NCI-H345 (cell line): ENCODE results near the gene SLC8A1.

Experiments used
- DNase-seq: peaks from one replicate; lab custom pipeline; 2025; lab: John Stamatoyannopoulos, UW

The SLC8A1 gene

DNA sequence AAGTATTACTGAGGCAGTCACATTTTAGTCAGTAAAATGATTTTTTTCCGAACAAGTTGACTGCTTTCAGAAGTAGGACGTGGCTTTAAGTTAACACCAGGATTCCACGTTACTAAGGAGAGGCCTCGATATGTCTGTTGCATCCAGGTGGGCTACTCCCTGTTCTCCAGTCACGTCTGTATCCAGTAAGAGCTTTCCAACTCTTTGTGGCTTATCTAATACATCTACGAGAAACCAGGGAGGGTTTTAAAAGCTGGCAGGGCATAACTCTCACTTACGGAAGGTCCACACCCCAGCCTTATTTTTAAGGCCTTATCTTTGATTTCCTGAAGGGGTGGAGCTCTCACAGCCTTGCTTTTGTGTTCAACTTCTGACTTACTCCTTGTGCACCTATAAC, 99.2 kb downstream of the SLC8A1 start:
- no peak for DNase-seq

DNA sequence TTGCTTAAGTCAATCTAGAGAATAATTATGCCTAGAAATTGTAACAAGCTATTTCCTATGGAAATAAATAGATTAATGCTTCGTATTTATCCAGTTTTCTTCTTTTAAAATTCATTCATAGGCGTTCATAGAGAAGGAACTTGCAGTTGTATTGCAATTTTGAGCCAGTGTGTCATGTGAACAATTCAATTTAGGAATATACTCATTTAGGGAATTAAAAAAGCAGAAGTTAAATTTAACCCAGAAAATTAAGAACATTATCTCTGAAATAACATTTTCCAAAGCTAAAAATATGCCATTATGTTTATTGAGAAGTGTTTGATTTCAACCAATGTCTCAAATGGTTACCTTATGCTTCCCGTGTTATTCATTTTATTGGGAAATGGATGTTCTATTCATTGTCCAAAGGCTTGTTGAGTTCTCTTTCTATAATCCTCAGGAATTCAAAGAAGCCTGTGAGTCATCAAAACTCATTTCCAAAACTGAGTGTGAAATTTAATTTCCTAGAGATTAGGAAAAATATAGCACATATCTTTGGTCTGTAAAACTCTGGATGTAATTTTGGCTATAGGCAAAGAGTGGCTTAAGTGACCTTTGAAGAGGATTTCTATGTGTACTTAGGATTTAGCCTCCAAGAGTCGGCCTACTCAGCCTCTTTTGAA, 99.7 kb downstream of the SLC8A1 start:
- no peak for DNase-seq

GRCh38 chr2:40348665-40349064, 103.2 kb downstream of the SLC8A1 start:
- DNase-seq: no peak

- no peak for DNase-seq
These were observed 103.9 kb downstream of the SLC8A1 start for GRCh38 chr2:40348038-40348437.

- no peak for DNase-seq
These were observed 105.1 kb downstream of the SLC8A1 start for GRCh38 chr2:40346535-40347354.

DNA sequence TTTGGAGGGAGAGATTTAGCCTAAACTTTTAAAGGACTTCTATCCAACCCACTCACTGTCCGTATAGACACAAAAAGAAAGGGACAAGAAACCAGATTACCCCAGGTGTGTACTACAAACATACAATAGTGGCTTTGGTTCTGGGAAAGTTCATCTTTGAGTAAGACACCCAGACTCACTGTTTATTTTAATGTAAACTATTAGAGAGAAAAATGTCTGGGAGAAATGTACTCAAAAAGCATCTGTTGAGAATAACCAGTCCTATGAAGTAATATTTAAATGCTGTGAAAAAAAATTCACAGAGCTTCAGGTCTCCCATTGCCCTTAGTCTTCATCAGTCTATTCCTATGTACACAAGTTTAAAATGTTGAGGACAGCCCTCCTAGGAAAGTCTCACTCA, 107.5 kb downstream of the SLC8A1 start:
- no peak for DNase-seq

DNA sequence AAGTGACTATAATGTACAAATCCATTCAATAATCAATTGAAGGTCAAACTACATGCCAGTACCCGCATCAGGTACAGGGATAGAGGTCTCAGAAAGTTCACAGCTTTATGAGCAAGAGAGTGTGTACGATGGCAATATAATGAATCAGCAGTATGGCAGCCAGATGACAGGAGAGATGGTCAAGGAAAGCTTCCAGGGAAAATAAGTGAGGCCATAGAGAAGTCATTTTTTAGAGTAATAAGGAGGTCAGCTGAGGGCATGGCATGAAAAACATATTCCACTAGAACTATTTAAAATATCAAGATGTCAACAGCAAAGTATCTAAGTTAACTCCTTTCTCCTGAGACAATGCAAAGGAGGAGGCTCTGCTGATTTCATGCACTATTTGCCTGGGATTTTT, 108.0 kb downstream of the SLC8A1 start:
- DNase-seq: no peak

GRCh38 chr2:40341198-40341597, 110.7 kb downstream of the SLC8A1 start:
- DNase-seq: no peak

DNA sequence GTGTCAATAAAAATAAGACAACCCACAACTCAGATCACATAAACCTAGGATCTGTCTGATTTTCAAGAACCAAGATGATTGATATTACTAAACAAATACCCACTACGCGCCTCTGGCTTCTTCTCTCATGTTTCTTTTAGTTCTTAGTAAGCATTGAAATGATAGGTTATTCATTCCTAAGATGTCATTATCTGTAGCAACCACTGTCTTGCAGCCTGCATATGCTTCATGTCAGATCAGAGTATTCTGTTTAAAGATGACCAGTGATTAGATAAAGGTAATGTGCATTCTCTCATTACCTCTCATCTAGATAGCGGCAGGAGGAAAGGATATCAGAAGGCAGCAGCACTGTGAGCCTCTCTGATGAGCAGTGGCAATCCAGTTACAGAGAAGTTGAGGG, 112.9 kb downstream of the SLC8A1 start:
- no peak for DNase-seq

GRCh38 chr2:40332191-40332826, 119.6 kb downstream of the SLC8A1 start:
- no peak for DNase-seq

DNA sequence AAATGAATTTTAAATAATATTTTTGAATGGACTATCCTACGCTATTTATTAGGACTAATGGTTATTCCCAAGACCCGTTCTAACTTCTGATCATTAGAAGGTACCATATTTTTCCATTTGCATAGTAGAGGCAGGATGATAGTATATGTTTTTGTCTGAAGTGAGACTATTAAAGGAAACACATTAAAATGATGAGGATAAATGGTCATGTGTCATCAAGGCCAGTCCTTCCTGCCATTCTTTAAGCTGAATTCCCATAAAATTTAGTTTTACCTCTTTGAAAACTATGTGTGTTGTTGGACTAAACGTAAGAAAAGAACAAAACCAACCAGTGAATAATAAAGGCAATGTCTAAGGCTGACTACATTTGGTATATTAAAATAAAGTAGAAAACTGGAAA, 121.8 kb downstream of the SLC8A1 start:
- no peak for DNase-seq

DNA sequence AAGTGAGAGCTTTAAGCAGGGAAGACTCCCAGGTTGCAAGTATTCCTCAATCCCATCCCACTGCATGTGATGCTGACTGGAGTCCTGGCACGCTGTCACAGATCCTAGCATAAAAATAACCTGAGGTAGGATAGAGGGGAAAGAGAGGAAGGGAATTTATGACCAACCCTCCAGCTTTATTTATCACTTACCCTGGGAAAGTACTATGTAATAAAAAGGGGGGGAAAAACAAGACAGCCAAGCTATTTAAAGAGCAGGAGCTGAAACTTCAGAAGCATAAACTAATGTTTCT, 122.2 kb downstream of the SLC8A1 start:
- no peak for DNase-seq

- no peak for DNase-seq
These were observed 126.8 kb downstream of the SLC8A1 start for GRCh38 chr2:40325116-40325515.

DNA sequence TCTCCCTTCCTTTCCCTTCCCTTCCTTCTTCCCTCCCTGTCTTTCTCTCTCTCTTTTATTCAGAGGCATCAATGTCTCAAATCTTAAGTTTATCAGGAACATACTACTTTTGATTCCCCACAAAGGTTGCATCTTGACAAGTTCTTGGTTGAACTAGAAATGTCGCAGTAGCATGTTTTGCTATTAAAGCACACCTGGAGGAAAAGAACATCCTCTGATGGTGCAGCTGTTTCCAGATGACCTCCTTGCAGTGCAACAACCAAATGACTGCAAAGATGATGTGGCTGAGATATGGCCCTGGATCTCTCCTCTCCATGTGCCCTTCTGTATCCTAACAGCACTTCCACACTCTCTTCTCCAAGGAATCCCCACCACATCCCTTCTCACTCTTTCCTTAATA, 127.2 kb downstream of the SLC8A1 start:
- no peak for DNase-seq

- DNase-seq: no peak
These were observed 130.1 kb downstream of the SLC8A1 start for GRCh38 chr2:40321822-40322221.

GRCh38 chr2:40321016-40321623, 130.8 kb downstream of the SLC8A1 start:
- no peak for DNase-seq

- DNase-seq: no peak
These were observed 133.0 kb downstream of the SLC8A1 start for GRCh38 chr2:40318921-40319320.

DNA sequence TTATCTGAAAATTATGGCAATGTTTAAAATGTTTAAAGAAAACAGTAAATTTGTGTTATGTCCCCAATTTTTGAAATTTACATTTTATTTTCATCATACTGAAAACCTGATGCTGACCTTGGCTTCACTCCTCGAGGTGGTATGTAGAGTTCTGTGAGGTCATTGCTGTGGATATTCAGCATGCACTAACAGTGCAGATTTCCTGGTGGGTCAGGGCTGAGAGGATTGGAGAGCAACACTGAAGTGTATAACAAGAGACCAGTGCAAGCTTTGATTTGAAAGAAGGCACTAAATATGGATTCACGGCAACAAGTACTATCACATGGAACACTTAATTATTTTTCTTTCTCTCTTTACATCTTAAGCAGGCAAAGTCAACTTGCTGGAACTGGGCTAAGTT, 134.1 kb downstream of the SLC8A1 start:
- DNase-seq: no peak

DNA sequence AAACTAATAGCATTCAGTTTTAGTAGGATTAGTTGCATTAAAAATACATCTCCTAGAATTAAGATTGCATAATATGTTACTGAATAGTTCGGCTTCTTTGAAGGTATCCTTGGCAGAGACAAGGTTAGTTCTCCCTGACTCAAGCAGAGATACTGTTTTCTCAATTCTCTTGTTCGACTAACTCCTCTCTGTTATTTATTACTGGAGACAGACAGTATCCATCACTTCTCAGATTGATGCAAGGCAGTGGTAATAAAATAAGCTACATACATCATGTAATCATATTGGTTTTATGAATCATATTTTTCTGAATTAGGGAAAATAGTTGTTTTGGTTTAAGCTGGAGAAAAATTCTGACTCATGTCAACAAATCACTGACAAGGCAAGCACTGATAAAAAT, 134.8 kb downstream of the SLC8A1 start:
- no peak for DNase-seq

GRCh38 chr2:40316620-40317019, 135.3 kb downstream of the SLC8A1 start:
- DNase-seq: no peak

- no peak for DNase-seq
These were observed 136.2 kb downstream of the SLC8A1 start for GRCh38 chr2:40315683-40316082.

DNA sequence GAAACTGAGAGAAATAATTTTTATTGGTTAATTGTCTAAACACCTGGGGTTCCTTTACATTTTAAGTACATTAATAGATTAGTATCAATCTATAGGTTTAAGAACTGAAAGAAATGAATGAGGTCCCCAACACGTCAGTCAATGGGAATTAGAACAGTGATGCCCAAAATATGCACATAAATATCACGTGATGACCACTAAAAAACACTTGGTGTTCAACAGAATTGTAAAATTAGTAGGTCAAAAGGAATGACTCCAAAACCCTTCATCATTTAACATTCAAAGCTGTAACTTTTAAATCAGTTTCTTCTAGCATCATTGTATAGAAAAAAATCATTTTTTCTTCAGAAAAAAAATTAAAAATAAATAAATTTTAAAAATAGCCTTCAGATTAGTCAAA, 140.9 kb downstream of the SLC8A1 start:
- DNase-seq: no peak

- no peak for DNase-seq
These were observed 141.6 kb downstream of the SLC8A1 start for GRCh38 chr2:40310303-40310702.
